ENCODE results near the gene NCOR2.

The NCOR2 gene

DNA sequence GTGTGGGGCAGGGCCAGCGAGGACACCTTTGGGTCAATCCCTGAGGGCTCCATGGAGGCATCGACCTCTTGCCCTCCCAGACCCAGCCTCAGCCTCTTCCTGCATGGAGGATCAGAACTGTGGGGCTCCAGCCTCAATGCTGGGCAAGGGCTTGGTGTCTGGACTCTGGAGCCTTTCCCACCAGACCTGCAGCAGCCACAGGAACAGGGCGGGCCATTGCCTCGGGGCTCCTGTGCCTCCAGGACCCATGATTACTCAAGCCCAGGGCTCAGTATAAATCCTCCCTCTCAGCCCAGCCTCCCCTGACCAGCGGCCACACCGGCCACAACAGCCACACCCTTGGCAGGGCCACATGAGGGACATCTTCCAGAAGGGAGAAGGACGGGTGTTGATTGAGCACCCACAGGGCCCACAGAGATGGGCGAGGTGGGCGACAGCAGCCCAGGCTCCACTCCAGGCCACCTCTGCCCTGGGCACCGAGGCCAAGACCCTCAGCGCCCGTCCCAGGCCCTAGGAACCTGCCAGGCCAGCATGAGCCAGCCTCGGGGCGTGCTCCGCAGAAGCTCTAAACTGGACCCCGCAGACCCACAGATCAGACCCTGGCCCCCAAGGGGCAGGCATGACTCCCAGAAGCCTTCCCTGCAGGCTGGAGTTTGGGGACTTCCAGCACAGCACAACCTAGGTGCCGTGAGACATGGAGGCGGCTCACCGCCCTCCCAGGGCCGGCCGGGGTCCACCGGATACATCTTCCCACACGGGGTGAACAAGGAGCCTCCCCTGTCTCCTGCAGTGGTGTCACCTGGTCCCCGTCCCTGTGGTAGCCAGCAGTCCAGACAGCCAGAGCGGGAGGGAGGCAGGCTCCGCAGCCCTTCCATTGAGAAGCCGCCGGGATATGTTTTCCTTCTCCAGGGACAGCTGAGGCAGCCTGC is 25.1 kb downstream of the NCOR2 start:
- Histone ChIP-seq H3K4me1 (ENCODE audit: control extremely low read depth in 1 of 4, control insufficient read depth in 4 of 4, insufficient read depth in 4 of 4, low read length in 3 of 4) (peaks cover 2 to 77% (median 74%) of the 10 kb centered on the region in 4 experiments), H3K4me3 (ENCODE audit: control insufficient read depth in 1 of 7, extremely low read depth in 1 of 7, insufficient read depth in 4 of 7, low read depth in 2 of 7, low read length in 6 of 7) (no peak overlapping the region), H3K36me3 (ENCODE audit: control insufficient read depth in 4 of 4, insufficient read depth in 4 of 4, low read length in 3 of 4) (no peaks in the 10 kb centered on the region), H3K27ac (ENCODE audit: insufficient read depth in 1 of 2, low read depth in 1 of 2, low read length in 2 of 2, poor library complexity in 1 of 2, severe bottlenecking in 2 of 2) (peak overlapping the region in 1 of 2 experiments; percentile 64), H3K9me3 (ENCODE audit: control extremely low read depth in 1 of 5, control insufficient read depth in 4 of 5, insufficient read depth in 2 of 5, low read depth in 1 of 5, low read length in 4 of 5) (no peaks in the 10 kb centered on the region), H3K27me3 (replicated peaks in 2 of 5; ENCODE audit: control insufficient read depth in 4 of 5, insufficient read depth in 5 of 5, low read length in 4 of 5) (no peaks in the 10 kb centered on the region)
- DNase-seq: no peak
- ChIA-PET CTCF (interaction anchor here (1.4 kb wide), 1 partner anchor 9 kb away, joined by 12 read pairs; no protein-coding TSS in a partner anchor), POLR2A (no interaction called here)
- 98% methylated on average over 25 of the region's 28 CpGs for WGBS (ENCODE audit: insufficient coverage)

DNA sequence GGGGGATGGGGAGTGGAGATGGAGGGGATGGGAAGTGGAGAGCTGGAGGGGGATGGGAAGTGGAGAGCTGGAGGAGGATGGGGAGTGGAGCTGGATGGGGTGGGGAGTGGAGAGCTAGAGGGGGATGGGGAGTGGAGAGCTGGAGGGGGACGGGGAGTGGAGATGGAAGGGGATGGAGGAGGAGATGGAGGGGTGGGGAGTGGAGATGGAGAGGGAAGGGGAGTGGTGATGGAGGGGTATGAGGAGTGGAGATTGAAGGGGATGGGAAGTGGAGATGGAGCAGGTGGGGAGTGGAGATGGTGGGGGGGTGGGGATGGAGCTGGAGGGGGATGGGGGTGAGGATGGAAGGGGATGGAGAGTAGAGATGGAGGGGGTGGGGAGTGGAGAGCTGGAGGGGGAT is 26.1 kb downstream of the NCOR2 start:
- Histone ChIP-seq H3K36me3 (ENCODE audit: control insufficient read depth in 4 of 4, insufficient read depth in 4 of 4, low read length in 3 of 4) (no peaks in the 10 kb centered on the region), H3K4me1 (ENCODE audit: control extremely low read depth in 1 of 4, control insufficient read depth in 4 of 4, insufficient read depth in 4 of 4, low read length in 3 of 4) (peaks cover 2 to 78% (median 74%) of the 10 kb centered on the region in 4 experiments), H3K4me3 (ENCODE audit: control insufficient read depth in 1 of 7, extremely low read depth in 1 of 7, insufficient read depth in 4 of 7, low read depth in 2 of 7, low read length in 6 of 7) (no peak overlapping the region), H3K27me3 (replicated peaks in 2 of 5; ENCODE audit: control insufficient read depth in 4 of 5, insufficient read depth in 5 of 5, low read length in 4 of 5) (no peaks in the 10 kb centered on the region), H3K9me3 (ENCODE audit: control extremely low read depth in 1 of 5, control insufficient read depth in 4 of 5, insufficient read depth in 2 of 5, low read depth in 1 of 5, low read length in 4 of 5) (no peaks in the 10 kb centered on the region), H3K27ac (ENCODE audit: insufficient read depth in 1 of 2, low read depth in 1 of 2, low read length in 2 of 2, poor library complexity in 1 of 2, severe bottlenecking in 2 of 2) (no peak overlapping the region)
- no peak for DNase-seq
- CTCF ChIA-PET: interaction anchor here (1.0 to 2.5 kb wide), 7 partner anchors 10 to 220 kb away, joined by 3 to 12 read pairs (median 4); no protein-coding TSS in a partner anchor
- 100% methylated on average over 1 of the region's 1 CpG for WGBS (ENCODE audit: insufficient coverage)
- POLR2A ChIA-PET: interaction anchor here (0.6 to 1.2 kb wide), 2 partner anchors 20 to 76 kb away, joined by 3 to 5 read pairs; no protein-coding TSS in a partner anchor

DNA sequence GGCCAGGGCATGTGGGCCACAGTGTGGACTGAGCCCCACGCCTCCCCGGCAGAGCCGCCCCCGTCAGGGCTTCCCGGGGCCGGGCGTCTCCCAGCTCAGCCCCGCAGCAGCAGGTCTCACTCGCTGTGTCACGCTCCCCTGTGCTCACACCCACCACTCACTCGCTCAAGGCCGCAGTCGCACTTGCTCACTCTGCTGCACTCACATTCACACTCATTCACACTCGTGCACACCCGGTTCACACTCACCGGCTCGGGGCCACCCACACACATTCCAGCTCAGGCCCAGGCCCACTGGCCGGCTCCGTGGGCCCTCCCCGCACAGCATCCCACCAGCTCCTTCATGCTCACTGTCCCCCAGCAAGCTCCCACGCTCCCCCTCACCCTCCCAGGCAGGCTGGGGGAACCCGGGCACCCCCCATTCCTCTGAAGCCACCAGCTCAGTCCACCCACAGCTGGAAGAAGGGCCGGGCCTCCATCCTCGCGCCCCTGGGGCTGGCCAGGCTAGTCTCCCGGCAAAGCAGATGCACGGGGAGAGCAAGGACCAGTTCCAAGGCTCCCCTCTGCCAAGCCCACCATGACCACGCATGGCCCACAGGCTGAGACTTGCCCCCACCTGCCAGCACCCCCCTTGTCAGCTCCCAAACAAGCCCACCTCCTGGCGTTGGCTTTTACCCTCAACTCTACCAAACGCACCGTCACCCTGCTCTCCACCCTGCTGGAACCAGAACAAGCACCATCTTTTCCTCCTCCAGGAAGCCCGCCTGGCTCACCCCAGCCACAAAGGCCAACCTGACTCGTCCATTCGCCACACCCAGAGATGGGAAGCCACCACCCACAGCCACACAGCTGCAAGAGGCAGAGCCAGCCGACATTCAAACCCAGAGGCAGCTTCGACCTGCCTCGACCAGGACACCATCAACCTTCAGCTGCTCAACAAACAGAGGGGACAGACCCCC is 28.0 kb downstream of the NCOR2 start:
- ChIA-PET POLR2A (no interaction called here), CTCF (interaction anchor here (0.6 to 2.5 kb wide), 9 partner anchors 13 to 226 kb away, joined by 3 to 10 read pairs (median 3); no protein-coding TSS in a partner anchor)
- Histone ChIP-seq H3K4me1 (ENCODE audit: control extremely low read depth in 1 of 4, control insufficient read depth in 4 of 4, insufficient read depth in 4 of 4, low read length in 3 of 4) (peaks cover 0 to 59% (median 56%) of the 10 kb centered on the region in 4 experiments), H3K9me3 (ENCODE audit: control extremely low read depth in 1 of 5, control insufficient read depth in 4 of 5, insufficient read depth in 2 of 5, low read depth in 1 of 5, low read length in 4 of 5) (no peaks in the 10 kb centered on the region), H3K27ac (ENCODE audit: insufficient read depth in 1 of 2, low read depth in 1 of 2, low read length in 2 of 2, poor library complexity in 1 of 2, severe bottlenecking in 2 of 2) (no peak overlapping the region), H3K4me3 (ENCODE audit: control insufficient read depth in 1 of 7, extremely low read depth in 1 of 7, insufficient read depth in 4 of 7, low read depth in 2 of 7, low read length in 6 of 7) (peak overlapping the region in 1 of 7 experiments; percentile 11), H3K36me3 (ENCODE audit: control insufficient read depth in 4 of 4, insufficient read depth in 4 of 4, low read length in 3 of 4) (peaks cover 0 to 2% (median 0%) of the 10 kb centered on the region in 4 experiments), H3K27me3 (replicated peaks in 2 of 5; ENCODE audit: control insufficient read depth in 4 of 5, insufficient read depth in 5 of 5, low read length in 4 of 5) (no peaks in the 10 kb centered on the region)
- 93% methylated on average over 29 of the region's 37 CpGs for WGBS (ENCODE audit: insufficient coverage)
- no peak for DNase-seq

DNA sequence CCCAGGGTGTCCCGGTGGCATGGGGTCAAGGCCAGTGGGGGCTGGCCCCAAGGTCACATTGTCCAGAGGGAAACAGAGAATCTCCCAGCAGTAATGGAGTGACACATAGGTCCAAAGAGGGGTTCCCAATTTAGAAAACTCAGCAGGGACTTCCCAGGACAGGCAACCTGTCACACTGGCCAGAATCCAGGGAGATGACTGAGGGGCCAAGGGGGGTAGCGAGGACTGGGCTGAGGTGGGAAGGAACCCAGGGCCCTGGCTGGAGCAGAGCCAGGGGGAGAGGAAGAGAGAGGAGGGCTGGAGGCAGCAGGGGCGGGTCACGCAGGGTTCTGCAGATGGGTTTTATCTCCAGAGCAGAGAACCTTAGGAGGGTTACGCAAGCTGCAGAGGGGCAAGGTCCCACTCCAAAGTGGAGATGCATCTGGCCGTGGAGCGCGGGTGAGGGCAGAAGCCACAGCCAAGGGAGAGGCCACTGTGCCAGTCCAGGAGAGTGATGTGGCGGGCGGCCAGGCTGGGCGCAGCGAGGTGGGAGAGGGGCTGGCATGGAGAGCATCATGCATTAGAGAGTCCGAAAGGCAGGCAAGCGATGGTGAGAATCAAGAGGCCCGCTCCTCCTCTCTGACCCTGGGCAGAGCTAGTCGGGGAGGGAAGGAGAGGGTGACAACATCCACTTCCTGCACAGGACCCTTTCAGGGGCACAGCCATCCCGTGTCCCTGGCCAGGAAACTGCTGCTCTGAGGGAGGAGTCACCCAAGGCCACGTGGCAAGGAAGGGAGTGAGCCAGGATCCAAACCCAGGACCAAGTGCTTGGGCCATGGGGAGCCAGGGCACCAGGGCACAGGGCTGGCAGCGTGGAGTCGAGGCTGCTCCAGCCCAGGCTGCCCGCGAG is 29.0 kb downstream of the NCOR2 start:
- no peaks in the 10 kb centered on the region for H3K27me3 ChIP-seq (replicated peaks in 2 of 5; ENCODE audit: control insufficient read depth in 4 of 5, insufficient read depth in 5 of 5, low read length in 4 of 5)
- H3K4me1 ChIP-seq (ENCODE audit: control extremely low read depth in 1 of 4, control insufficient read depth in 4 of 4, insufficient read depth in 4 of 4, low read length in 3 of 4): peaks cover 0 to 50% (median 47%) of the 10 kb centered on the region in 4 experiments
- 41% methylated on average over 19 of the region's 22 CpGs for WGBS (ENCODE audit: insufficient coverage)
- H3K27ac ChIP-seq (ENCODE audit: insufficient read depth in 1 of 2, low read depth in 1 of 2, low read length in 2 of 2, poor library complexity in 1 of 2, severe bottlenecking in 2 of 2): no peak overlapping the region
- no peaks in the 10 kb centered on the region for H3K9me3 ChIP-seq (ENCODE audit: control extremely low read depth in 1 of 5, control insufficient read depth in 4 of 5, insufficient read depth in 2 of 5, low read depth in 1 of 5, low read length in 4 of 5)
- ChIA-PET POLR2A (interaction anchor here (0.6 to 0.9 kb wide), 3 partner anchors 12 to 929 kb away, joined by 3 to 5 read pairs (median 3); no protein-coding TSS in a partner anchor), CTCF (interaction anchor here (0.5 to 1.6 kb wide), 8 partner anchors 12 to 227 kb away, joined by 3 to 5 read pairs (median 3); no protein-coding TSS in a partner anchor)
- peak in 1 of 3 donors; percentile 53 for DNase-seq
- peaks cover 0 to 2% (median under 1%) of the 10 kb centered on the region in 4 experiments for H3K36me3 ChIP-seq (ENCODE audit: control insufficient read depth in 4 of 4, insufficient read depth in 4 of 4, low read length in 3 of 4)
- peak overlapping the region in 1 of 7 experiments; percentile 34 for H3K4me3 ChIP-seq (ENCODE audit: control insufficient read depth in 1 of 7, extremely low read depth in 1 of 7, insufficient read depth in 4 of 7, low read depth in 2 of 7, low read length in 6 of 7)

DNA sequence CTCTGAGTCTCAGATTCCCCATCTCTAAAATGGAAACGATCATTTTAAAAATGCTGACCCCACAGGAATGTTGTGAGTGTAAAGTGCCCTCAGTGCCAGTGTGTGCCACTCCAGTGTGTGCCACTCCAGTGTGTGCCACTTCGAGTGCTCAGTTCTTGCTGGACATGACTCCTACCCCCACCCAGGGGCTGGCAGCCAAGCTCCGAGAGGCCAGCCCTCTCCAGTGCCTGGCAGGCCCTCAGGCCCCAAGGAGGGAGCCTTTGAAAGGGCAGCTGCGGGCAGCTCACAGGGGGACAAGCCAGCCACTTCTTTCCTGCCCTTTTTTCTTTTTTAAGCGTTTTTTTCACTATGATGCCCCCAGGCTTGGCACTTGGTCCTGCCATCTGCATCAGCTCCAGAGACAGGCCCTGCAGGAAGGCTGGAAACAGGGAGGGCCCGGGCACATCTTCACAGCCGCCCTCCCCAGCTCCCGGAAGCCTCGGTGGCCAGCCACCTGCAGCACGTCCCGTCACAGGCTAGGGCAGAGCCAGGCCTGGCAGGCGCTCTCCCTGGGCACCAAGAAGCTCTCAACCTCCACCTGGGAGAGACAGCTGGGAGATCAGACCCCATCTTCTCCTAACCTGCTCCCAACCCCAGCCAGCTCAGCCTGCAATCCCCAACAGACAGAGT is 29.8 kb downstream of the NCOR2 start:
- no peaks in the 10 kb centered on the region for H3K27me3 ChIP-seq (replicated peaks in 2 of 5; ENCODE audit: control insufficient read depth in 4 of 5, insufficient read depth in 5 of 5, low read length in 4 of 5)
- H3K4me3 ChIP-seq (ENCODE audit: control insufficient read depth in 1 of 7, extremely low read depth in 1 of 7, insufficient read depth in 4 of 7, low read depth in 2 of 7, low read length in 6 of 7): no peak overlapping the region
- ChIA-PET CTCF (interaction anchor here (0.5 to 1.6 kb wide), 6 partner anchors 13 to 65 kb away, joined by 3 to 5 read pairs (median 4); no protein-coding TSS in a partner anchor), POLR2A (interaction anchor here (0.6 to 0.9 kb wide), 3 partner anchors 12 to 928 kb away, joined by 3 to 5 read pairs (median 3); no protein-coding TSS in a partner anchor)
- H3K27ac ChIP-seq (ENCODE audit: insufficient read depth in 1 of 2, low read depth in 1 of 2, low read length in 2 of 2, poor library complexity in 1 of 2, severe bottlenecking in 2 of 2): no peak overlapping the region
- no peak for DNase-seq
- no peaks in the 10 kb centered on the region for H3K9me3 ChIP-seq (ENCODE audit: control extremely low read depth in 1 of 5, control insufficient read depth in 4 of 5, insufficient read depth in 2 of 5, low read depth in 1 of 5, low read length in 4 of 5)
- 73% methylated on average over 11 of the region's 12 CpGs for WGBS (ENCODE audit: insufficient coverage)
- H3K36me3 ChIP-seq (ENCODE audit: control insufficient read depth in 4 of 4, insufficient read depth in 4 of 4, low read length in 3 of 4): peaks cover 0 to 2% (median 1%) of the 10 kb centered on the region in 4 experiments
- H3K4me1 ChIP-seq (ENCODE audit: control extremely low read depth in 1 of 4, control insufficient read depth in 4 of 4, insufficient read depth in 4 of 4, low read length in 3 of 4): peaks cover 0 to 51% (median 43%) of the 10 kb centered on the region in 4 experiments
